Activated CD8-positive, alpha-beta memory T cell treated with anti-CD3 and anti-CD28 coated beads, Interleukin-2, amount 50 U/mL, for 24 hours (primary cell): ENCODE results near the gene MTCH1.

Experiments
- DNase-seq: peaks from one replicate; pipeline ENCODE4 v3.0.0-alpha.2; 2020; ENCODE audit errors: extremely low read depth

The MTCH1 gene

GRCh38 chr6:36926708-36927513 is 59.1 kb downstream of the MTCH1 start:
- DNase-seq, result no peak

GRCh38 chr6:36925809-36926208 is 60.2 kb downstream of the MTCH1 start:
- DNase-seq, result no peak

- DNase-seq, result no peak
Observed at GRCh38 chr6:36924778-36925374, 61.1 kb downstream of the MTCH1 start.

- DNase-seq, result no peak
Observed at GRCh38 chr6:36924131-36924530, 61.9 kb downstream of the MTCH1 start.

- DNase-seq, result no peak
Observed at GRCh38 chr6:36920546-36920945, 65.5 kb downstream of the MTCH1 start.

- DNase-seq, result no peak
Observed at GRCh38 chr6:36920049-36920448, 65.9 kb downstream of the MTCH1 start.
